ENCODE results near the gene ANKRD23.

GRCh38 chr2:96804986-96805385 lies 38.8 kb downstream of the ANKRD23 start:
- TF ChIP-seq EZH2phosphoT487 (IDR thresholded peaks at IDR 0.05; ENCODE audit: borderline replicate concordance, low read depth, low read length) (no peak), CTCF (conservative IDR thresholded peaks at IDR 0.05; ENCODE audit: low read length) (no peak)

Measured in OCI-LY7 (cell line).